Activated CD8-positive, alpha-beta memory T cell treated with anti-CD3 and anti-CD28 coated beads for 24 hours (primary cell): ENCODE results near the gene PCLO.
"Not testable (repeated sequence)": the region's sequence is repeated elsewhere in the genome, so short reads cannot be mapped to it uniquely, and the experiment has no call there.

Experiments used
- DNase-seq: peaks from one replicate; pipeline ENCODE4 v3.0.0-alpha.2; 2020

PCLO gene

GRCh38 chr7:82715344-82715743, 447.3 kb downstream of the PCLO start:
- no peak for DNase-seq

- DNase-seq: no peak
Observed at GRCh38 chr7:82714883-82715282, 447.8 kb downstream of the PCLO start.

GRCh38 chr7:82713506-82713905, 449.2 kb downstream of the PCLO start:
- no peak for DNase-seq

- DNase-seq: not testable (repeated sequence)
Observed at GRCh38 chr7:82706344-82706743, 456.3 kb downstream of the PCLO start.

- no peak for DNase-seq
Observed at GRCh38 chr7:82705517-82706260, 457.0 kb downstream of the PCLO start.

GRCh38 chr7:82704121-82704520, 458.6 kb downstream of the PCLO start:
- no peak for DNase-seq
